ENCODE measurements around the gene PSAPL1.

Gene PSAPL1

GRCh38 chr4:7383266-7383665 is 51.5 kb downstream of the PSAPL1 start:
- DNase-seq (ENCODE audit: low read depth in 2 of 2, low spot score in 1 of 2) = no peak

- no peak for DNase-seq (ENCODE audit: low read depth in 2 of 2, low spot score in 1 of 2)
Measured at GRCh38 chr4:7382634-7383014, 52.1 kb downstream of the PSAPL1 start.

- no peak for DNase-seq (ENCODE audit: low read depth in 2 of 2, low spot score in 1 of 2)
Measured at GRCh38 chr4:7381890-7382633, 52.7 kb downstream of the PSAPL1 start.

- no peak for DNase-seq (ENCODE audit: low read depth in 2 of 2, low spot score in 1 of 2)
Measured at GRCh38 chr4:7381221-7381889, 53.4 kb downstream of the PSAPL1 start.

Measured in stimulated activated CD8-positive, alpha-beta memory T cell treated with anti-CD3 and anti-CD28 coated beads, Interleukin-4, amount 100 ng/mL, for 4 hours (primary cell).